IMR-90 (cell line): ENCODE measurements around the gene EIF5A2. TPM values are rescaled to one million over a fixed set of nuclear protein-coding genes. Genes with fewer than 3 reads are reported as not detected.

Source experiments
- ATAC-seq: fragments of 200-7000 bp; cut with Tn5 transposase; 2 replicates; pipeline ENCODE4 v1.9.1; 2020; ENCODE audit warnings: low read depth, mild to moderate bottlenecking, moderate library complexity
- BruUV-seq: library from RNA; stranded (reverse); fragments of 400-500 nt; replicated peaks from 2 replicates; lab custom pipeline; 2021; lab: Mats Ljungman, UMichigan
- CTCF ChIA-PET: fragments of 300-600 bp; formaldehyde crosslinking; extraction: SDS; loops from one replicate; lab custom pipeline; 2021; ENCODE audit warnings: antibody characterized with exemption; lab: Yijun Ruan, JAX
- POLR2A ChIA-PET: fragments of 300-600 bp; sonication (Branson Sonifier 250); formaldehyde crosslinking; loops from one replicate; lab custom pipeline; 2022; ENCODE audit warnings: antibody characterized with exemption; ENCODE audit not compliant: unreplicated experiment; lab: Charles Lee
- DNase-seq: peaks from one replicate; pipeline ENCODE4 v3.0.0; 2013
- H2AFZ ChIP-seq: replicated peaks from 2 replicates; pipeline ENCODE3; 2013; ENCODE audit warnings: low read length, mild to moderate bottlenecking; ENCODE audit not compliant: poor library complexity
- H2AK5ac ChIP-seq: 2 replicates; pipeline ENCODE4 v1.6.1; 2013; ENCODE audit warnings: low read depth, low read length, inconsistent platforms
- H2AK9ac ChIP-seq: replicated peaks from 2 replicates; pipeline ENCODE3; 2013; ENCODE audit warnings: mild to moderate bottlenecking, low read depth, low read length, moderate library complexity; ENCODE audit not compliant: poor library complexity
- H2BK120ac ChIP-seq: 2 replicates; pipeline ENCODE4 v1.6.1; 2013; ENCODE audit warnings: low read depth, low read length, inconsistent platforms
- H2BK15ac ChIP-seq: 3 replicates; pipeline ENCODE4 v1.6.1; 2013; ENCODE audit warnings: low read depth, low read length, inconsistent platforms
- H2BK20ac ChIP-seq: 2 replicates; pipeline ENCODE4 v1.6.1; 2013; ENCODE audit warnings: low read depth, mild to moderate bottlenecking, inconsistent platforms, low read length, moderate library complexity
- H2BK5ac ChIP-seq: 2 replicates; pipeline ENCODE4 v1.6.1; 2013; ENCODE audit warnings: mild to moderate bottlenecking, low read depth, low read length, inconsistent platforms; ENCODE audit not compliant: poor library complexity, severe bottlenecking
- H3K14ac ChIP-seq: replicated peaks from 2 replicates; pipeline ENCODE4 v1.6.1; 2013; ENCODE audit warnings: low read depth, low read length, inconsistent platforms
- H3K18ac ChIP-seq: 2 replicates; pipeline ENCODE4 v1.6.1; 2013; ENCODE audit warnings: low read depth, low read length, control low read depth
- H3K23ac ChIP-seq: 2 replicates; pipeline ENCODE4 v1.6.1; 2013; ENCODE audit warnings: low read depth, low read length, inconsistent platforms
- H3K27ac ChIP-seq: 2 replicates; pipeline ENCODE4 v1.5.1; 2013; ENCODE audit warnings: mild to moderate bottlenecking, control low read depth, low read length; ENCODE audit not compliant: insufficient read depth
- H3K27me3 ChIP-seq: 2 replicates; pipeline ENCODE4 v1.6.1; 2013; ENCODE audit warnings: low read length; ENCODE audit not compliant: control insufficient read depth, insufficient read depth
- H3K36me3 ChIP-seq: 2 replicates; pipeline ENCODE4 v1.6.1; 2013; ENCODE audit warnings: low read length, mixed read lengths; ENCODE audit not compliant: control insufficient read depth, insufficient read depth
- H3K4ac ChIP-seq: 2 replicates; pipeline ENCODE4 v1.6.1; 2013; ENCODE audit warnings: low read depth, low read length, inconsistent platforms
- H3K4me1 ChIP-seq: 2 replicates; pipeline ENCODE4 v1.6.1; 2013; ENCODE audit warnings: low read length, mixed read lengths; ENCODE audit not compliant: control insufficient read depth, insufficient read depth
- H3K4me2 ChIP-seq: 2 replicates; pipeline ENCODE4 v1.6.1; 2013; ENCODE audit warnings: low read depth, mild to moderate bottlenecking, control low read depth, low read length, moderate library complexity
- H3K4me3 ChIP-seq: 2 replicates; pipeline ENCODE4 v1.5.1; 2013; ENCODE audit warnings: low read depth, mild to moderate bottlenecking, control low read depth, low read length, moderate library complexity; ENCODE audit not compliant: insufficient read depth
- H3K56ac ChIP-seq: 2 replicates; pipeline ENCODE4 v1.6.1; 2013; ENCODE audit warnings: low read length, inconsistent platforms; ENCODE audit not compliant: insufficient read depth; ENCODE audit errors: extremely low read depth
- H3K79me1 ChIP-seq, 2 experiments: 2 replicates each; pipeline ENCODE4 v1.6.1; 2013; ENCODE audit warnings: low read length in 2 of 2, inconsistent platforms in 1 of 2, low read depth in 1 of 2
- H3K9ac ChIP-seq: 2 replicates; pipeline ENCODE4 v1.6.1; 2013; ENCODE audit warnings: low read depth, low read length, control low read depth
- H3K9me1 ChIP-seq: 2 replicates; pipeline ENCODE4 v1.6.1; 2013; ENCODE audit warnings: low read length, inconsistent platforms; ENCODE audit not compliant: insufficient read depth
- H3K9me3 ChIP-seq: 2 replicates; pipeline ENCODE4 v1.6.1; 2013; ENCODE audit warnings: low read length; ENCODE audit not compliant: control insufficient read depth, insufficient read depth
- H4K20me1 ChIP-seq: 2 replicates; pipeline ENCODE4 v1.6.1; 2013; ENCODE audit warnings: low read length, inconsistent platforms; ENCODE audit not compliant: insufficient read depth
- H4K5ac ChIP-seq: 2 replicates; pipeline ENCODE4 v1.6.1; 2013; ENCODE audit warnings: mild to moderate bottlenecking, low read depth, low read length, control low read depth
- H4K8ac ChIP-seq, 2 experiments: 2 replicates each; pipeline ENCODE4 v1.6.1; 2013; ENCODE audit warnings: low read depth in 2 of 2, low read length in 2 of 2, control low read depth in 1 of 2, inconsistent platforms in 1 of 2
- H4K91ac ChIP-seq: 2 replicates; pipeline ENCODE4 v1.6.1; 2013; ENCODE audit warnings: low read depth, low read length, inconsistent platforms; ENCODE audit not compliant: insufficient read depth
- CEBPB ChIP-seq: IDR thresholded peaks from 2 replicates; pipeline ENCODE4 v1.6.1; 2012; ENCODE audit warnings: low read depth, low read length, improper control_type of control experiment
- RFX5 ChIP-seq: IDR thresholded peaks from 2 replicates; pipeline ENCODE4 v1.8.0; 2012; ENCODE audit warnings: low read depth, mild to moderate bottlenecking, low read length, moderate library complexity
- WGBS, 2 experiments: methylation state at CpG; one replicate each; pipeline versions ENCODE4 v1.1.5 to v1.1.7; 2013; ENCODE audit warnings: missing lambda C conversion rate in 2 of 2; ENCODE audit not compliant: insufficient read length in 1 of 2; ENCODE audit errors: extremely low coverage in 2 of 2; 5-methylcytosine and 5-hydroxymethylcytosine counted together
- dilution Hi-C: fragments of 300-500 bp; cut with HindIII; formaldehyde crosslinking; loops from one replicate; pipeline ENCODE4 v1.14.3; 2018; ENCODE audit warnings: low sequenced_read_pairs; ENCODE audit not compliant: unreplicated experiment
- in situ Hi-C: fragments of 300-500 bp; cut with MboI; formaldehyde crosslinking; loops from 3 replicates; pipeline ENCODE4 v1.14.3; 2019; ENCODE audit warnings: low sequenced_read_pairs, inconsistent platforms, mixed read lengths
- intact Hi-C: fragments of 100-400 bp; cut with micrococcal nuclease; formaldehyde crosslinking; loops from 2 replicates; pipeline ENCODE4 v1.10.0; 2022
- polyA plus RNA-seq, 3 experiments: library from polyadenylated mRNA; depleted of rRNA; stranded (reverse); fragments of >200 nt; gene quantifications; 2 replicates each; pipeline ENCODE4 v1.2.3, GENCODE V29; 2012; ENCODE audit warnings: low replicate concordance in 1 of 3
- total RNA-seq: library from RNA; depleted of rRNA; stranded (reverse); fragments of >200 nt; gene quantifications from 2 replicates; pipeline ENCODE4 v1.2.3, GENCODE V29; 2012

EIF5A2 gene
- total and polyA plus RNA-seq, 2 of the 4 experiments (the other 2 are of a cell fraction), result 7.7 to 7.8 TPM

DNA sequence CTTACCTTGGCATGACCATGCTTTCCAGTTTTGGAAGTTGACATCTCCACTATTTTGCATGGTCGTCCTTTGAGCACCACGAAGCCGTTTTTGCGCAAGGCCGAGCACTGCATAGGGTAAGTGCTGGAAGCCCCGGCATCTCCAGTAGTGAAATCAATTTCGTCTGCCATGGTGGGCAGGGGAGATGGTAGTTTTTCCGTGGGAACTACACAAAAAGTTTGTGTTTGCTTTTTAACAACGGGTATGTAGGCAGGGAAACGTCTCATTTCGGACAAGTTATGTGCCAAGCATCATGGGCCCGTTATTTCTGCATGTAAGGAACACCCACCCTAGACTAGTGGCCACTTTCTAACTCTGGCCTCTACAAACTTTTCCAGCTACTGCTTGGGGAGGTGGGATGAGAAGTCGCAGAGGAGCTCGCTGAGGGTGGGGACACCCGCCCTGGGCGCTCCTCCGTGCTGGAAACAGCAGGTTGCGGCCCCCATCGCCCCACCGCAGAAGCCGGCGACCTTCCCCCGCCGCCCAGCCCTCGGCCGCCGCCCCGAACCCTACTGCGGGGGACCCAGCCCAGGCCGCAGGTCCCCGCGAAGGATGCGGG, 701 bp downstream of the EIF5A2 start:
- Histone ChIP-seq H3K4ac (0 out of 2 replicates have a peak overlapping the region, but pooled peaks have one; percentile 8), H3K27ac (peak overlapping the region; percentile 91), H3K4me3 (peak overlapping the region; percentile 80), H3K27me3 (no peaks in the 10 kb centered on the region), H2BK15ac (no peak overlapping the region; the same call in 2 of the 3 replicates), H3K9me3 (peaks cover 7% of the 10 kb centered on the region), H3K56ac (peak overlapping the region; percentile 8; the same call in 1 of the 2 replicates), H3K9me1 (0 out of 2 replicates have a peak, but pooled peaks cover 3% of the 10 kb centered on the region), H3K18ac (peak overlapping the region; percentile 1; the same call in 1 of the 2 replicates), H3K23ac (peak overlapping the region; percentile 95), H2AK9ac (peak overlapping the region; percentile 57), H3K4me1 (peaks cover 7% of the 10 kb centered on the region), H3K4me2 (peak overlapping the region; percentile 100), H3K79me1 (peaks cover 16 to 20% of the 10 kb centered on the region in 2 experiments), H4K91ac (no peak overlapping the region), H3K36me3 (0 out of 2 replicates have a peak, but pooled peaks cover 1% of the 10 kb centered on the region), H3K14ac (peak overlapping the region; percentile 94), H4K20me1 (peaks cover 3% of the 10 kb centered on the region; the same call in 1 of the 2 replicates), H2BK120ac (0 out of 2 replicates have a peak overlapping the region, but pooled peaks have one; percentile 23), H2BK5ac (peak overlapping the region; percentile 65), H2BK20ac (no peak overlapping the region), H4K8ac (peak overlapping the region in 1 of 2 experiments; percentile 50; a peak in 2 of 4 replicates), H3K9ac (peak overlapping the region; percentile 91), H2AK5ac (peak overlapping the region; percentile 72; the same call in 1 of the 2 replicates), H2AFZ (peak overlapping the region; percentile 93), H4K5ac (no peak overlapping the region)
- in situ Hi-C loops (no loop called here), dilution Hi-C loops (no loop called here), intact Hi-C loops (loop anchor here (2.0 to 5.0 kb wide), 2 partner anchors 37 to 495 kb away; partner anchors contain the start of gene RPL22L1)
- POLR2A ChIA-PET, result no interaction called here
- peak; percentile 10 for ATAC-seq
- peak; percentile 11 for DNase-seq
- CTCF ChIA-PET, result no interaction called here
- WGBS, 2 experiments, result 1% methylated on average over 23 of the region's 33 CpGs; no CpG with 5 or more reads in 1 of the 2 experiments
- no TSS peak for BruUV-seq
- TF ChIP-seq RFX5 (no peak), CEBPB (peak; percentile 52)
